ENCODE data around the gene ERC1.

ERC1 gene

GRCh38 chr12:1525858-1526257 is 534.8 kb downstream of the ERC1 start:
- no peak overlapping the region for H2AFZ ChIP-seq (ENCODE audit: low read length)
- no peak overlapping the region for H3K9ac ChIP-seq (ENCODE audit: low read length)
- H3K79me2 ChIP-seq (ENCODE audit: insufficient read depth, low read length) = no peaks in the 10 kb centered on the region
- H3F3A ChIP-seq (ENCODE audit: insufficient read depth, low read length) = no peaks in the 10 kb centered on the region
- no peak overlapping the region; the same call in 1 of the 2 replicates for H3K4me2 ChIP-seq (ENCODE audit: low read length)
- no peak overlapping the region for H3K4me3 ChIP-seq (ENCODE audit: low read depth, low read length, poor library complexity, severe bottlenecking)
- TF ChIP-seq, protein P1, sequence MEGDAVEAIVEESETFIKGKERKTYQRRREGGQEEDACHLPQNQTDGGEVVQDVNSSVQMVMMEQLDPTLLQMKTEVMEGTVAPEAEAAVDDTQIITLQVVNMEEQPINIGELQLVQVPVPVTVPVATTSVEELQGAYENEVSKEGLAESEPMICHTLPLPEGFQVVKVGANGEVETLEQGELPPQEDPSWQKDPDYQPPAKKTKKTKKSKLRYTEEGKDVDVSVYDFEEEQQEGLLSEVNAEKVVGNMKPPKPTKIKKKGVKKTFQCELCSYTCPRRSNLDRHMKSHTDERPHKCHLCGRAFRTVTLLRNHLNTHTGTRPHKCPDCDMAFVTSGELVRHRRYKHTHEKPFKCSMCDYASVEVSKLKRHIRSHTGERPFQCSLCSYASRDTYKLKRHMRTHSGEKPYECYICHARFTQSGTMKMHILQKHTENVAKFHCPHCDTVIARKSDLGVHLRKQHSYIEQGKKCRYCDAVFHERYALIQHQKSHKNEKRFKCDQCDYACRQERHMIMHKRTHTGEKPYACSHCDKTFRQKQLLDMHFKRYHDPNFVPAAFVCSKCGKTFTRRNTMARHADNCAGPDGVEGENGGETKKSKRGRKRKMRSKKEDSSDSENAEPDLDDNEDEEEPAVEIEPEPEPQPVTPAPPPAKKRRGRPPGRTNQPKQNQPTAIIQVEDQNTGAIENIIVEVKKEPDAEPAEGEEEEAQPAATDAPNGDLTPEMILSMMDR (IDR thresholded peaks at IDR 0.05; ENCODE audit: low read length) = no peak
- TF ChIP-seq EZH2 (IDR thresholded peaks at IDR 0.05; ENCODE audit: borderline replicate concordance, low read length) = no peak
- no peaks in the 10 kb centered on the region for H4K20me1 ChIP-seq (ENCODE audit: insufficient read depth, low read length)
- H3K36me3 ChIP-seq (ENCODE audit: insufficient read depth, low read length) = no peaks in the 10 kb centered on the region
- peaks cover 16% of the 10 kb centered on the region for H3K4me1 ChIP-seq (ENCODE audit: insufficient read depth, low read length, severe bottlenecking)
- 0 out of 2 replicates have a peak, but pooled peaks cover 6% of the 10 kb centered on the region for H3K27me3 ChIP-seq (ENCODE audit: insufficient read depth, low read length)
- H3K27ac ChIP-seq (ENCODE audit: low read depth, low read length, poor library complexity, severe bottlenecking) = no peak overlapping the region
- H3K9me2 ChIP-seq (ENCODE audit: low read depth, low read length) = no peaks in the 10 kb centered on the region
- H3K9me3 ChIP-seq (ENCODE audit: low read length) = no peaks in the 10 kb centered on the region

DNA sequence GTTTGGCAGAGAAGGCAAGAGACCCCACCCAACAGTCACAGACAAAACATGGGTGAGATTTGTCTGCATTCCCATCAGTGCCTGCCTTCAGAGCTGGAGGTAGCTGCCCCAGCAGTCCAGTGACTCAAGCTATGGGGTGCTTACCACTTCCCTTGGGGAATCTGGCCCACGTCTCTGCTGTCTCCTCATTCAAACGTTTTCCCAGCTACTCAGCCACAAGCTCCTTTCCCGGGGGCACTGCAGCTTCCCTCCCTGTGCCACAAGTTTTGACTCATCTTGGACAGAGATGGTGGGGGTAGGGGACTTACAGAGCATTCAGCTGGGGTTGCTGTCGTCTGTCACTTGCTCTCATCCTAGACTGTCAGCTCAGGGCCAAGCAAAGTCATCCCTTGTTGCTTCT is 536.8 kb downstream of the ERC1 start:
- H3K27ac ChIP-seq (ENCODE audit: low read depth, low read length, poor library complexity, severe bottlenecking) = no peak overlapping the region
- no peak overlapping the region for H3K4me3 ChIP-seq (ENCODE audit: low read depth, low read length, poor library complexity, severe bottlenecking)
- peaks cover 20% of the 10 kb centered on the region for H3K27me3 ChIP-seq (ENCODE audit: insufficient read depth, low read length)
- H2AFZ ChIP-seq (ENCODE audit: low read length) = no peak overlapping the region
- H3K79me2 ChIP-seq (ENCODE audit: insufficient read depth, low read length) = no peaks in the 10 kb centered on the region
- H3K9me3 ChIP-seq (ENCODE audit: low read length) = no peaks in the 10 kb centered on the region
- TF ChIP-seq, protein P1 (IDR thresholded peaks at IDR 0.05; ENCODE audit: low read length) = no peak
- TF ChIP-seq EZH2 (IDR thresholded peaks at IDR 0.05; ENCODE audit: borderline replicate concordance, low read length) = no peak
- no peaks in the 10 kb centered on the region for H3F3A ChIP-seq (ENCODE audit: insufficient read depth, low read length)
- no peak overlapping the region for H3K4me2 ChIP-seq (ENCODE audit: low read length)
- H4K20me1 ChIP-seq (ENCODE audit: insufficient read depth, low read length) = no peaks in the 10 kb centered on the region
- peaks cover 34% of the 10 kb centered on the region for H3K4me1 ChIP-seq (ENCODE audit: insufficient read depth, low read length, severe bottlenecking)
- H3K36me3 ChIP-seq (ENCODE audit: insufficient read depth, low read length) = no peaks in the 10 kb centered on the region
- H3K9ac ChIP-seq (ENCODE audit: low read length) = no peak overlapping the region
- H3K9me2 ChIP-seq (ENCODE audit: low read depth, low read length) = no peaks in the 10 kb centered on the region

DNA sequence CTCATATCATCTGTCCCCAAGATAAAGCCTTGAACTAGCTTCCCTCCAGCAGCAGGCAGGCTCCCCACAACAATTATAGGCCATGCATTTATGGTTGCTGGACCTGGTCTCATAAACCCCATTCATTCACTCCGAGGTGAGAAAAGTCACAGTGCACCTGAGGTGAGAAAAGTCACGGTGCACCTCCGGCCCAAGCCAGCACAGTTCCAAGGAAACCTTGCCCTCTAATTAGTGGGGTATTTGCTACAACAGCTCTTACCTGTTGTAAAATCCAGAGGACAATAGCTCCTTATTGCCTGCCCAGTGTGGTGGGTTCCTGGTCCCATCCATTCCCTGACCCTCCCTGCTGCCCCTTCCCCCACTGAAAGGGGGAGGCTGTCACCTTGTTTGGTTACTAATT is 537.8 kb downstream of the ERC1 start:
- Histone ChIP-seq H3K9me2 (ENCODE audit: low read depth, low read length) (no peaks in the 10 kb centered on the region), H3K79me2 (ENCODE audit: insufficient read depth, low read length) (no peaks in the 10 kb centered on the region), H3K4me3 (ENCODE audit: low read depth, low read length, poor library complexity, severe bottlenecking) (no peak overlapping the region), H3K9me3 (ENCODE audit: low read length) (no peaks in the 10 kb centered on the region), H3K27ac (ENCODE audit: low read depth, low read length, poor library complexity, severe bottlenecking) (no peak overlapping the region), H2AFZ (ENCODE audit: low read length) (no peak overlapping the region), H3K27me3 (ENCODE audit: insufficient read depth, low read length) (peaks cover 20% of the 10 kb centered on the region), H4K20me1 (ENCODE audit: insufficient read depth, low read length) (no peaks in the 10 kb centered on the region), H3F3A (ENCODE audit: insufficient read depth, low read length) (no peaks in the 10 kb centered on the region), H3K4me1 (ENCODE audit: insufficient read depth, low read length, severe bottlenecking) (peaks cover 44% of the 10 kb centered on the region), H3K4me2 (ENCODE audit: low read length) (no peak overlapping the region), H3K9ac (ENCODE audit: low read length) (no peak overlapping the region), H3K36me3 (ENCODE audit: insufficient read depth, low read length) (no peaks in the 10 kb centered on the region)
- TF ChIP-seq EZH2 (IDR thresholded peaks at IDR 0.05; ENCODE audit: borderline replicate concordance, low read length) = no peak
- TF ChIP-seq, protein P1 (IDR thresholded peaks at IDR 0.05; ENCODE audit: low read length) = no peak

Measured in OCI-LY1 (cell line).